GM21515 (cell line): ENCODE results near the gene ULK4.
A peak's percentile ranks its signal among the peaks of the same experiment; 100 is the strongest.

Experiments
- ATAC-seq: cut with Tn5 transposase; IDR thresholded peaks from one replicate; pipeline ENCODE4 v1.9.1; 2021; ENCODE audit not compliant: unreplicated experiment

The ULK4 gene

GRCh38 chr3:41204369-41204768 is 757.5 kb downstream of the ULK4 start:
- ATAC-seq: no peak

DNA sequence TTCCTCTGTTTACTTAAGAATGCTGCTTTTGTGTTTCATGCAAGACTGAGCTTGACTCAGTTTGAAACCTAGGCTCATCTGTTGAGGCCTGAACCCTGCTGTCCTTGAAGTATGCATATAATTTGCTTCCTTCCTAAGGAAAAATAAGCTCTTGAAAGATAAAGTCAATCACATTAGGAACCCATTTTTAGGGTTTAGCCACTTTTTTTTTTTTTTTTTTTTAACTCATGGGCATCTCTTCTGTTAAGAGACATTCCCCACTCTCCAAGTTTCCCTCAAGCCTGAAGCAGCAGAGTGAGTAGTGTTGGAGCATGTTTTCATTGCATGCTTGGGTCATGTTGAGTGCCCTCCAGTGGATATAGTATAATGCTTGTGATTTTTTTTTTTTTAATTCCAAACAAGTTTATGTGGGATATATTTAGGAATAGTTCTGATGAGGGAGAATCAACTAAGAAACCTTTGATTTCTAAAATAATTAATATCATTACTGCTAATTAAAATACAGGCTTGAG is 759.0 kb downstream of the ULK4 start:
- ATAC-seq: no peak

- ATAC-seq: no peak
Observed at GRCh38 chr3:41202075-41202833, 759.6 kb downstream of the ULK4 start.

DNA sequence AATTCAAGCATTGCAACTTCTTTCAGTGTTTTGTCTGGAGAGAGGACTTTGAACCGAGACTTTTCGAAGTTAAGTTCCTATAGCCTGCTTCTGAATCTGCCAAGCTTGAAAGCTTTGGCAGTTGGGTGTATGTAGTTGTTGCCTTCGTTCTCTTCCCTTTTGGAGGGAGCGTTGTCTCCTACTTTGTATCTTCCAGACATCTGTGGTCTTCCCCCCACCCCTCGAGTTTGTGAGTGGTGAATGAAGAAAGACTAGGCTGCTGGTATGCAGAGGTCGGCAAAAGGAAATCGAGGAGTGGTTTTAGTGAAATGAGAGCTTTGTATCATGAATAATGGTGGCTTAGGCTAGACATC is 761.3 kb downstream of the ULK4 start:
- ATAC-seq: no peak

DNA sequence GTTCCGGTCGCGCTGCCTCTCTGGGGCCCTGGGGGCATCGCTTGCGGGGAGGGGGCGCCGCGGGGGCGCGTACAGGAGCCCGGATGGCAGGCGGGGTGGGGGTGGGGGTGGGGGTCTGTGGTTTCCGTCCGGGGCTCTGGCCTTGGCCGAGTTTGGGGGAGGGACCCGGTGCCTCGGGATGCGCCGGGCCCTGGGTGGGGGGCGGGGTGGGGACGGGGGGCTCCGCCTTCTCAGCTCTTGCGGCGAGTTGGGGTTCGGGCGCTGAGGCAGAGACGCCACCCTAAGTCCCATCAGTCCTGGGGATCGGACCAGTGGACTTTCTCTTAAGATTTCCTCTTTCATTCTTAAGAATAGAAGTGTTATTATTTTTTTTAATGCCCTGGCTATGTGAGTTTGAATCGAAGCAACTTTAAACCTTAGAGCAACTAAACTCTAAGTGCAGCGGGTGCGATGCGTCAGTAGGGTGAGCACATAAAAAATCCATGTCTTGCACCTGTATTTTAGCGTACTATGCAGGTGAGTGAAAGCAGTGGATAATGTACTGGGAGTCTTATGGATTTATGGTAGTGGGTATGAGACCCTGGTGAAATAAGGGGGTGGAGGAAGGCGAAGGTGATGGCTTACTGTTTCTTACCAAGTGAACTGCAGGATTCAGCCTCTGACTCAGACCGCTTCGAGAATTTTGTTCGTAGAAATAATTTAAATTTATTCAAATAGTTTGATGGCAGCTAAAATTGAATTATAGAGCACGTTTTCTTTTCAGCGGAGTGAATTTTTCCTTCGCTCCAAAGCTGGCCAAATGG is 761.8 kb downstream of the ULK4 start:
- peak; percentile 14 for ATAC-seq

DNA sequence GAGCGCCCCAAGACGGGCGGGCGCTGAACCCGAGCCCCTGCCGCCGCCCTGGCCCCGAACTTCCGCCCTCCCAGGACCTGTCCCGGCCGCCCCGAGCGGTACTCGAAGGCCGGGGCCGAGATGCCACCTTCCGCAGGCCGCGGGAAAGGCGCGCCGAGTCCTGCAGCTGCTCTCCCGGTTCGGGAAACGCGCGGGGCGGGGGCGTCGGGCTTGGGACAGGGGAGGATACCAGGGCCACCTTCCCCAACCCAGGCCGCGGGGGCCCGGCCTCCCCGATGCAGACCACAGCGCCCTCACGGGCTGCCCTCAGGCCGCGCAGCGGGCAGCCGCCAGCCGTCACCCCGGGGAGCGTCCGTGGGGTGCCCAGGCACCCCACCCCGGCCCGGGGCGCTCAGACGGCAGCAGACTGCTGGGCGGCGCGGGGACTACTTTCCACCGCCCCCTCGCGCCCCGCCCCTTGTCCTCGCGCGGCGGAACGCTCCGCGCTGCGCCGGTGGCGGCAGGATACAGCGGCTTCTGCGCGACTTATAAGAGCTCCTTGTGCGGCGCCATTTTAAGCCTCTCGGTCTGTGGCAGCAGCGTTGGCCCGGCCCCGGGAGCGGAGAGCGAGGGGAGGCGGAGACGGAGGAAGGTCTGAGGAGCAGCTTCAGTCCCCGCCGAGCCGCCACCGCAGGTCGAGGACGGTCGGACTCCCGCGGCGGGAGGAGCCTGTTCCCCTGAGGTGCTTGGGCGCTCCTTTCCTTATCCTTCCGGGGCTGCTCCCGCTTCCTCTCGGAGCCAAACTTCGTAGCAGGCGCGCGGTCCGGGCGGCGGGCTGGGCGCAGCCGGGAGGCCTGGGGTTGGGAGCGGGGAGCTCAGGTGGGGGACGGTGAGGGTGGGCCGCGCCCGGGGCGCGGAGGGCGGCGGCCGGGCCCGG is 762.7 kb downstream of the ULK4 start, which contains the start of gene CTNNB1:
TSS of gene CTNNB1 (plus strand) at position 556 of the 916 bp plus-strand sequence. CDS start 24,564 bp downstream, outside the sequence.
- ATAC-seq: peak; percentile 72

- ATAC-seq: no peak
Observed at GRCh38 chr3:41198526-41198925, 763.4 kb downstream of the ULK4 start.

DNA sequence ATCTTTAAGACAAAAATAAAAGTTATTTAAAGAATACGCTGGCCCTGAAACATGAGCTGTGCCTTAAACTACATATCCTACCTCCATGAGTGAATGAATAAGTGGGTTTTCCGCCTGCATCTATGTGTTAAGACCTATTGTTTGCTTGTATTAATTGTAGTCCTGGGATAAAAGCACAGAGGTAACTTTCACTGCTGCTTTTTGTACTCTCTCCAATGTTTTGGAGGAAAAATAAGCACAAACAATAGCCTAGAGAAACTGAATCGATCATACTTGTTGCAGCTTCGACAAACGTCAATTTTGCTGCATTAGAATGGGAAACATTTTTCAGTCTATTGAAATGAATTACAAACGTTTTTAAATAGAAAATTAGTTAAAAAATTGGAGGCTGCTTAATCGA is 763.9 kb downstream of the ULK4 start:
- ATAC-seq: no peak
